ENCODE results near the gene APC2. TPM values are rescaled to one million over a fixed set of nuclear protein-coding genes. Genes with fewer than 3 reads are reported as not detected.

The APC2 gene, protein sequence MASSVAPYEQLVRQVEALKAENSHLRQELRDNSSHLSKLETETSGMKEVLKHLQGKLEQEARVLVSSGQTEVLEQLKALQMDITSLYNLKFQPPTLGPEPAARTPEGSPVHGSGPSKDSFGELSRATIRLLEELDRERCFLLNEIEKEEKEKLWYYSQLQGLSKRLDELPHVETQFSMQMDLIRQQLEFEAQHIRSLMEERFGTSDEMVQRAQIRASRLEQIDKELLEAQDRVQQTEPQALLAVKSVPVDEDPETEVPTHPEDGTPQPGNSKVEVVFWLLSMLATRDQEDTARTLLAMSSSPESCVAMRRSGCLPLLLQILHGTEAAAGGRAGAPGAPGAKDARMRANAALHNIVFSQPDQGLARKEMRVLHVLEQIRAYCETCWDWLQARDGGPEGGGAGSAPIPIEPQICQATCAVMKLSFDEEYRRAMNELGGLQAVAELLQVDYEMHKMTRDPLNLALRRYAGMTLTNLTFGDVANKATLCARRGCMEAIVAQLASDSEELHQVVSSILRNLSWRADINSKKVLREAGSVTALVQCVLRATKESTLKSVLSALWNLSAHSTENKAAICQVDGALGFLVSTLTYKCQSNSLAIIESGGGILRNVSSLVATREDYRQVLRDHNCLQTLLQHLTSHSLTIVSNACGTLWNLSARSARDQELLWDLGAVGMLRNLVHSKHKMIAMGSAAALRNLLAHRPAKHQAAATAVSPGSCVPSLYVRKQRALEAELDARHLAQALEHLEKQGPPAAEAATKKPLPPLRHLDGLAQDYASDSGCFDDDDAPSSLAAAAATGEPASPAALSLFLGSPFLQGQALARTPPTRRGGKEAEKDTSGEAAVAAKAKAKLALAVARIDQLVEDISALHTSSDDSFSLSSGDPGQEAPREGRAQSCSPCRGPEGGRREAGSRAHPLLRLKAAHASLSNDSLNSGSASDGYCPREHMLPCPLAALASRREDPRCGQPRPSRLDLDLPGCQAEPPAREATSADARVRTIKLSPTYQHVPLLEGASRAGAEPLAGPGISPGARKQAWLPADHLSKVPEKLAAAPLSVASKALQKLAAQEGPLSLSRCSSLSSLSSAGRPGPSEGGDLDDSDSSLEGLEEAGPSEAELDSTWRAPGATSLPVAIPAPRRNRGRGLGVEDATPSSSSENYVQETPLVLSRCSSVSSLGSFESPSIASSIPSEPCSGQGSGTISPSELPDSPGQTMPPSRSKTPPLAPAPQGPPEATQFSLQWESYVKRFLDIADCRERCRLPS (N-terminal part only)
- 0.02 TPM in 1 of 2 replicates, not detected in the other for total RNA-seq (2014; rRNA removed; shearing (Covaris generic))
- polyA plus RNA-seq (2014; cell fraction: nucleus; rRNA removed): 0.06 TPM in 1 of 2 replicates, not detected in the other

DNA sequence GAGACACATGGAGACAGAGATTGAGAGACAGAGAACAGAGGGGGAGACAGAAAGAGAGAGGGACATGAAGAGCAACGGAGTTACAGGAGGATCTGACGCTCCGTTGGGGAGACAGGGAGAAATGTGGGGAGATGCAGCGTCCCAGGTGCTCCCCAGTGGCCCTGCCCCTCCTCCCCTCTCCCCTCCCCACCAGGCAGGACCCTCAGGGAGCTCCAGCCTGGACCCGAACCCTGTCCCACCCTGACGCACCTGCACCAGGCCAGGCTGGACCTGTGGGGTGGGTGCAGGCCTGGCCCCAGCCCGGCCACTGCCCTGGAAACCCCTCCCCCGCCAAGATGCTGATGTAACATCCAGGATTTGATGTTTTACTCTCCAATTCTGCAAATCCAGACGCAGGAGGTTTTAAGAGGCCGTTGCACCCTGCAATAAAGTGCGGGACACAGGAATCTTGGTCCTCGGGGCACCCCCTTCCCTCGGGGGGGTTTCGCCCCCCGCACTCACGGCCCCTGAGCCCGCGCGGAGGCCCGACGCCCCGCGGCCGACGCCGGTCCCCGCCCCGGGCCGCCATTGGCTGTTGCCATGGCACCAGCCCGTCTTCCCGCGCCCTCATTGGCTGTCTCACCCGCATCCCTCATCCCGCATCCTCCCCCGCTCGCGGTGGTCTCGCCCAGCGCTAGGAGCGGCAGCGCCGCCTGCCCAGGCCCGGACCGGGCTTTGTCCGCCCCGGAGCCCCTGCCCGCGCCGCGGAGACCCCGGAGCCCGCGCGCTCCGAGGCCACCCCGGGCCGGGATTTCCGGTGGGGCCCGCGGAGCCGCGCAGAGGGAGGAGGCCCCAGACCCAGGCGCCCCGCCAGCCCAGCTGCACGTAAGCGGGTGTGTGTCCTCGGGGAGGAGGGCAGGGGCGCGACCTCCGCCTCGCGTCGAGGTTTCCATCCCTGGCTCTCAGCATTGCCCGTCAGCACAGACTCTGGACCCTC lies at the start of gene APC2:
Gene APC2 (plus strand): TSS at position 655 of the 976 bp plus-strand sequence. CDS start 2,881 bp downstream, outside the sequence.
- no peak for DNase-seq (ENCODE audit: extremely low read depth, low read depth)

DNA sequence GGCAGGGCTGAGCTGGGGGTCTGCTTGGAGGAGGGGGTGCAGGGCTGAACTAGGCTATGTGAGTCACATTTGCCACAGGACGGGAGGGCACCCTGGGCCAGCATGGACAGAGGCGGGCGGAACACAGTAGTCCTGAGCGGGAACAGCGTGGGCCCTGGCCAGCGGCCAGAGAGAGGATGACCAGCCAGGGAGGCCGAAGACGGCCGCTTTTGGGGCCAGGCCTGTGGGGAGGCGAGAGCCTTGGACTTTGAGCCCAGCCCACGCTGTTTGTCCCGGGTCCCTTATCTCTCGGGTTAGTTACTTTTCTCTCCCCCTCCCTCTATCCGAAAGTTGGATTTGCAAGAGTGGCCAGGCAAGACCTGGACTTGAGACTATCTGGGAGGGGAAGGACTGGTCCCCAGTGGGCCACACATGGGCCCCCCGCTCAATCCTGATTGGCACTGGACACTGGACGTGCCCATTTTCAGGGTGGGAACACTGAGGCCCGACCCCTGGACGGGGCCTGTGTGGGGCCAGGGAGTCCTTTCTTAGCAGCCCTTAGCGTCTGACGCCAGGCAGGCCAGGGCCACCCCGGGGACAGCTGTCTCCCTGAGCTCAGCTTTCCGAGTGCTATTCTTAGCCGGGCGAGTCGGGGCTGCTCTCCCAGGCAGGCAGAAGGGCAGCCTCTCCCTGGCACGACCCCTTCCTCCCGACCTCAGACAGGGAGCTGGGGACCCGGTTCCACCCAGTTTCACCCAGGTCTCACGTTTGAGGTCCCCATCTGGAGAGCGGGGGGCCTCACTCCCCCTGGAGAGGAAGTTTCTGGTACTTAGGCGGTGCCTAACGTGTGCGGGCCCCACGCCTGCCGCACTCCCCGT lies 49.4 kb upstream of the APC2 start:
- DNase-seq (ENCODE audit: extremely low read depth, low read depth): no peak

DNA sequence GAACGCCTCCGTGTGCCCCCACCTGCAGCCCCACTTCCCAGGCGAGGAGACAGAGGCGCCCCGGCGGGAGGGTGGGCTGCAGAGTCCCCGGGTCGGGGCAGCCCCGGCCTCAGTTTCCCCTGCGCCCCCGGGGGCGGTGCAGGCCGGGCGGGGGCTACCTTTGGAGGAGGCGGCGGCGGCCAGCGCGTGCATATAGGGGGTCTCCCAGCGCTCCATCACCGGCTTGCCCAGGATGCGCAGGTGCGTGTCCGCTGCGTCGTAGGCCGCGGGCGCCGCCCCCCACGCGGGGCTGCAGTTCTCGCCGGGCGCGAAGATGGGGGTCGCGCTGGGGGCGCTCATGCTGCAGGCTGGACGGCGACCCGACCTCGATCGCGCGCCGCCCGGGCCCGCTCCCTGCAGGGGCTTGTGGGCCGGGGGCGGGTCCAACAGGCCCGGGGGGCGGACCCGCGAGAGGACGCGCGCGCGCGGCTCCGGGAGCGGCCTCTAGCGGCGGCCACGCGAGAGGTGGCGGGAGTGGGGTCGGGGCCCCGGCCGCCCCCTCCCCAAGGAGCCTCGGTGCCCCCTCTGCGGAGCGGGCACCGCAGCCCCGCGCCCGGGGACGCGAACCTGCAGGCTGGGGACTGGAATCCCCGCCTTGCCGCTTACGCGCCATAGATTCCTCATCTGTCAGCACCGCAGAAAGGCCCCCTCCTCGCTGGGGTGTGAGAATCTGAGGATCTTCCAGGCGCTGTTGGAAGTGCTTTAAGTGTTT lies 48.6 kb upstream of the APC2 start, which contains the start of gene GAMT:
Gene GAMT (minus strand): TSS at position 405 of the 751 bp plus-strand sequence. CDS start 66 bp downstream, at position 339.
- DNase-seq (ENCODE audit: extremely low read depth, low read depth): no peak

DNA sequence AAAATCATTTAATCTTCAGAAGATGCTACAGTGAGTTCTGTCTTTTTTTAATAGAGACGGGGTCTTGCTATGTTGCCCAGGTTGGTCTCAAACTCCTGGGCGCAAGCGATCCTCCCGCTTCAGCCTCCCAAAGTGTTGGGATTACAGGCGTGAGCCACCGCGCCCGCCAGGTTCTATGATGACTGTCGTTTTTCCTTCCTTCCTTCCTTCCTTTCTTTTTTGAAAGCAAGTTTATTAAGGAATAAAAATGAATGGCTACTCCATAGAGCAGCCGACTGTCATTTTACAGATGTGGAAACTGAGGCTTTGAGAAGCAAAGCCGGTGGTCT lies 48.1 kb upstream of the APC2 start:
- no peak for DNase-seq (ENCODE audit: extremely low read depth, low read depth)

DNA sequence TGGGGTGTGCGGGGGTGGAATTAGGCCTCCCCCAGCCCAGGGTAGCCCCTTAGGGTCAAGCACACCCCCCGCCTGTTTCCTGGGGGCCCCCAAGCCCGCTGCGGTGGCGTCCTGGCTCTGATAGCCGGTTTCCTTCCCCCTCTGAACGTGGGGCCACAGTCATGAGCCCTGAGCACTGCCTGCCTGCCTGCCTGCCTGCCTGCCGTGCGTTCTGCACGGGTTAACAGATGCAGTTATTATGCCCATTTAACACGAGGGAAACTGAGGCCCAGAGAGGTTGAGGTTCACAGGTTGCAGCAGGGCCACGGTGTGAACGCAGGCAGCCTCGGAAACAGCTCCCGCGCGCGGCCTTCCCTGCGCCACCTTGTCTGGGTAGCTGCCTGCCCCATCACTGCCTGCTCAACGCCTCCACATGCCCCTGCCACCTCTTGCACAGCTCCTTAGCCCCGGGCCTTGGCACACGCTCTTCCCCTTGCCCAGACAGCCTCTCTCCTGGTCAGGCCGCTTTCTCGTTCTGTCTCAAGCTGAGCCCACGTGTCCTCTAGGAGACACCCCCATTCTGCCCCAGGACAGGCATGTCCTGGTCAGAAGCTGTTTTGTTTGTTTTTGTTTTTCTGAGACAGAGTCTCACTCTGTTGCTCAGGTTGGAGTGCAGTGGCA lies 47.4 kb upstream of the APC2 start:
- DNase-seq (ENCODE audit: extremely low read depth, low read depth): no peak

DNA sequence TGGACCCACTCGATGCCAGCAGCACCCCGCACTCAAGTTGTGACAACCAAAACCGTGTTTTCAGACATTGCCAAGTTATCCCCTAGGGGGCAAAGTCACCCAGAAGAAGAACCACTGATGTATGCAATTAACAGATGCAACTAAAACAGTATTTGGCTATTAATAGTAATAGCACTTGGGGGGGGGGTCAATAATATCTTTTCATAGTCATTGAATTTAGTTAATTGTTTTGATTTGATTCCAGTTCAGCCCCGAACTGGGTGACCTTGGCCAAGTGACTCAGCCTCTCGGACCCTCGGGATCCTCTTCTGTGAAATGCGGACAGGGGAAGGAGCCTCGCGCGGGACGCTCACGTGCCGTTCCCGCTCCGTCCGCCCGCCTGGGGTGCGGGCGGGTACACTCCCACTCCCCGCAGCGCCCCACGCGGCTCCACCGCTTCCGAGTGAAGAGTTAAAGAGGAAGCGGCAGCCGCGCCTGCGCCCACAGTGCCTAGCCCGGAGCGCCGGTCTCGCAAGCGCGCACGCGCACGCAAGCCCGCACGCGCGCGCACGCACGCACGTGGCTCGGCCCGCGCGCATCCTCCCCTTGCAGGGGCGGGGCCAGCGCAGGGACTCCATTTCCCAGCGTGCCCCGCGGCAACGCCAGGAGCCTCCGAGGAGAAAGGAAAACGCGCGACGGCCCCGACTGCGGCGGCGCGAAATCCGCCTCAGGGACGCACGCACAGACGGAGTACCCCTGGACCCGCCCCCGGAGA lies 43.0 kb upstream of the APC2 start:
- DNase-seq (ENCODE audit: extremely low read depth, low read depth): peak; percentile 96

DNA sequence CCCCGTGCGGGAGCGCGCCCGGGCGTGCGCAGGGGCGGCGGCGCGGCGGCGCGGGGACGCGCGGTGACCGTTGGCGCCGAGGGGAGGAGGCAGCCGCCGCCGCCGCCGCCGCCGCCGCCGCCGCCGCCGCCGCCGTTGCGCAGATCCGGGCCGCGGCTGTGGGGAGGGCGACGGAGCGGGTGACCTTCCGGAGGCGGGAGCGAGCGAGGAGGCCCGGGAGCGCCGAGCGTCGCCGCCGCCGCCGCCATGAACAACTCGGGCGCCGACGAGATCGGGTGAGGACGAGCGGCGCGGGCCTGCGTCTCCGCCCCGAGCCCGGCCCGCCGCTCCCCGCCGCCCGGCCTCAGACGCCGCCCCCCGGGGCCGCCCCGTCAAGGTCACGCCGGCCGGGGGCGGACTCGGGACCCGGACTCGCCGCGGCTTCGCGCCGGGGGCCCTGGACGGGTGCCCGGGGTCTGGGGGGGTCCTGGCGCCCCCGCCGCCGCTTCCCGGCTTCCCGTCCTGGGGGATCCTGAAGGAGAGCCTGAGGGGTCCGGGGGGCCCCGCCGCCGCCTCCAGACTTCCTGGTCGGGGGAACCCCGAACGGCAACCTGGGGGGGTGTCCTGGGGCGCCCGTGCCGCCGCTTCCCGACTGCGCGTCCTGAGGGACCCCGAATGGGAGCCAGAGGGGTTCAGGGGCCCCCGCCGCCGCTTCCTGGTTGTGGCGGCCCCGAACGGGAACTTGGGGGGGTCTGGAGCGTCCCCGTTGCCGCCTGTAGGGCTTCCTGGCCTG lies 42.2 kb upstream of the APC2 start, which contains the start of gene DAZAP1:
Gene DAZAP1 (plus strand): TSS at position 59 of the 772 bp plus-strand sequence. CDS start 188 bp downstream, at position 247.
- DNase-seq (ENCODE audit: extremely low read depth, low read depth): no peak

DNA sequence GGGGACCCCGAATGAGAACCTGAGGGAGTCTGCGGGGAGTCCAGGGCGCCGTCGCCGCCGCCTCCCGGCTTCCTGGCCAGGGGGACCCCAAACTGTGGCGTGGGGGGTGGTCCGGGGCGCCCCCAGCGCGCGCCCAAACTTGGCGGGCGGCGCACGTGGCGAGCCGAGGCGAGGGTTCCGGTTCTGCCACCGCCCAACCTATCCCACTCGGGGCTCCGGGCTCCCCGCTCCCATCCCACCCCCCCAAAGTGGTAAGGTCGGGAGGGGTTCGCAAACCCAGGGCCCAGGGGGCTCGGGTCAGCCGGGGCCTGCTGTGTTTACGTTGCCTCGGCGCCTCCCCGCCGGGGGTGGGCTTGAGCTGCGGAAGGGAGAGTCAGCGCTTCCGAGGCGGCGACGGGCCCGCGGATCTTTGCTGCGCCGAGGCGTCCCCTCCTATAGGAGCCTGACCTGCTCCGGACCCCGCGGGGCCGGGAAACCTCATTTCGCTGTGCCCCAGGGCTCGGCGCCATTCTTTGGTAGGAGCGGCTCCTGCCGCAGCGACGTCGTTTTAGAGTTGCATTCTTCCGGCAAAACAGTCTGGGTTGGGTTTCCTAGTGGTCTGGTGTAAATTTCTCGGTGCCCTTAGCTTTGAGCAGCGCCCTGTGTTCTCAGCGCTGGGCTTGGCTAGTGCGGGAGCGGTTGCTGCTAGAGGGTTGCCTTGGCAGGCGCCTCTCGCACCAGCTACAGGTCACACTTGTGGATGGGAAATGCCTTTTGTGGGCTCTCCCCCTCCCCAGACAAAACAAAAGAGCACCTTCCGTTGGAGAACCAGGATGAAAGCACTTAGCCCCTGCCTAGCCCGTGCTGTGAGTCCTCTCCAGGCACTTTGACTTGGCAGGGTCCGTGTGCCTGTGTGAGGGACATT lies 41.4 kb upstream of the APC2 start:
- DNase-seq (ENCODE audit: extremely low read depth, low read depth): no peak

DNA sequence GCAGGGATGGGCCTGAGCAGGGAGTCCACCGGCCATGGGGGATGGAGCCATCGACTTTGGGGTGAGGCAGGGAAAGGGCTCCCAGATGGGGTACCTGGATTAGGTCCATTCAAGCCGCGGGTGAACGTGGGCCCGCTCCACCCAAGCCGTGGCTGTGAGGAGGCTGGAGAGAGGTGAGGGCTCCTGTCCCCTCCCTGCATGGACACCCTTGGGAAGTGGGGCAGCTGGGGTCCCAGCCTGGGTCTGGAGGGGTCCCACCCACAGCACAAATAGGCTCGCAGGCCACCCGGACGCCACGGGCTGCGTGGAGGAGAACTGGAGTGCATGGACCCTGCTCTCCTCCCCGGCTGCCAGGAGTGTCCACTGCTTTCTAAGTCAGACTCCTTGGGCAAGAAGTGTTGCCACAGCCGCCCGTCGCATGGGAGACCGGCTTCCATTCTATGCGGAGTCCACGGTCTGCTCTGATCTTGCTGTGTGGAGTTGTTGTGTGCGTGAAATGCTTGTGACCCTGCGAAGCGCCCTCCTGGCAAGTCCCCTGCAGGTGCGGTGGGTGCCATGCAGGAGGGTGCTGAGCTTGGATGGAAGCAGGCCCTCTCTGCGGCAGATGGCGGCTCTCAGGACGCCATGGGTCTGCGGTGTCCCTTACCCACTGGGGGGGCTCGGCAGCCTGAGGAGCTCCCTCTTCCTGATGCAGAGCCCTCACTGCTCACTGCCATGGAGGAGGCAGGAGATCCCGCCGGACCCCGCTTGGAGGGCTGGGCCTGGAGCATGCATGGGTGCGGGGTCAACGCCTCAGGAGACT lies 40.5 kb upstream of the APC2 start:
- DNase-seq (ENCODE audit: extremely low read depth, low read depth): no peak

DNA sequence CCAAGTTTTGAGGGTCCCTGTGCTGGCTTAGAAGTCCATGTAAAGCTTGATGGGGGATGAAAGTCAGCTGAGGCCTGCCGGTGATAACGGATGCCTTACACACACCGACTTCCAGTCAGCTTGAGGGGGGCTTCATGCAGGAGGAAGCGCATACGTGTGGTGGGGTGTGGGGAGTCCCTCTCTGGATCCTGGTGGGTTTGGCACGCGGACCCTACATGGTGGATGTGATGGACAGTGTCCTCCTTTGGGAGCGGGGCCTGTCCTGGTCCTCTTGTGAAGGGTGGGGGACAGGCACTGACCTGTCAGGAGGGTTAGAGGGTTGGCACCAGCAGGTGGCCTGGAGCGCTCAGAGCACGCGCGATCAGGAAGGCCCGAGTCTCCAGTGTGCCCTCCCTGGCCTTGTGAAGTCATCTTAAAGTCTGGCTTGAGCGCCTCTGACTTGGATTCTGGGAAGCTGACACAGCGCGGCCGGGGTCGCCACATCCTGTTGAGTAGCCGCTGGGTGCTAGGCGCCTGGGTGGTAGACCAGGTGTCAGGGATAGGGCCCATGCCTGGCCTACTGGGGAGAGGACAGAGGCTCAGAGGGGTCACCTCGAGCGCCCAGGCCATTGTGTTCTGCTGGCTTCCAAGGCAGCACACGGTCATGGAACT lies 39.7 kb upstream of the APC2 start:
- no peak for DNase-seq (ENCODE audit: extremely low read depth, low read depth)

DNA sequence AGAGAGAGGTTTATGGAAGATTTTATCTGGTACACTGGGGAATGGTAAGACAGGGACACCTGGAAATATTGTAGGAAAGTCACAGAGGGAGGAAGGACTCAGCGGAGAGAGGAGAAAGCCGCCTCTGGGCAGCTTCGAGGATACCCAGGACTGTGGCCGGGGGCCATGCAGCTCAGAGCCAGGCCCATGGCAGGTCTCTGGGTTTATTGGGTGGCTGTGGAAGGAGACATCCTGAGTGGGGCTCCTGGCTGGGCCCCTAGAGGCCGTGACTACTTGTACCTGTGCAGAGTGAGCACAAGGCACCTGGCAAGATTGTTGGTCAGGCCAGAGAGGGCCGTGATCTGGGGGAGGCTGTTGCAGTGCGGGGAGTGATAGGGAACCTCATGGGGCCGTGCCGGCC lies 39.1 kb upstream of the APC2 start:
- no peak for DNase-seq (ENCODE audit: extremely low read depth, low read depth)

DNA sequence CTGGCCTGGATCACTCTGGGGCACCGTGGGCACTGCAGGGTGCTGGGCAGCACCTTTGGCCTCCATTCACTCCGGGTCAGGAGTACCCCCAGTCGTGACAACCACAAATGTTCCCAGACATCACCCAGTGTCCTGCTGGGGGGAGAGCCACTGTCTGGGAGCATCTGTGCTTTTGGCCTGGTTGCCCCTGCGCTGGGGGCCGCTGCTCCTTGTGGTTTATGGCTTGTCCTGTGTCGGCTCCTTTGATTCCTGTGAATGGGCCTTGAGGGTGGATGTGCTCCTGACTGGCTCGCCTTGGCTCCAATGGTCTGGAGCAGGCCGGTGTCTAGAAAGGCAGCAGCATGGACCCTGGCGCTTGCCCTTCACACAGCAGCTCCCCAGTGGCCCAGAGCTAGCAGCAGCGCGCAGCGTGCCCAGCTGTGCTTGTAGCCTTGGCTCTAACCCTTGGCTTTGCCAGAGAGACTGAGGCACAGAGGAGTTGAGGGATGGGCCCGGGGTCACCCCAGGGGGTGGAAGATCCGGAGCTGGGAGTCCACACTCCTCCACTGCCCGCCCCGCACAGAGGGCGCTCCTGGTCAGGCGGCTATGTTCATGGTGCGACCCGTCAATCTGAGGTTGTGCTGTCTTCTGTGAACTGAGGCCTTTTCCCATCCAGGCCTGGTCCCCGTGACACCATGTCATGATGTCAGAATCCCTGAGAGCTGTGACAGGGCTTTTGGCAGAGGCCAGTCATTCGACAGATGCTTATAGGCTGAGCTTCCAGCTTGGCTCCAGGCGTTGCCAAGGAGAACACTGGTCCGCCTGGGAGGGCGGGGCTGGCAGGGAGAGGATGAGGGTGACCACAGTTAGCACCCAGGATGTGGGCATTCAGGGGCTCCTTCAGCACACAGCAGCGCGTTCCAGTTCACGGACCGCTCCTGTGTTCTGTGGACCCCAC lies 38.4 kb upstream of the APC2 start:
- DNase-seq (ENCODE audit: extremely low read depth, low read depth): no peak
